A673 (cell line): ENCODE data around the gene ADAM11. TPM values are rescaled to one million over a fixed set of nuclear protein-coding genes. Genes with fewer than 3 reads are reported as not detected.

ENCODE experiments used
- BruUV-seq: library from RNA; stranded (reverse); fragments of 400-500 nt; replicated peaks from 2 replicates; lab custom pipeline; 2021; lab: Mats Ljungman, UMichigan
- CTCF ChIA-PET: fragments of 300-600 bp; sonication (Branson Sonifier 250); formaldehyde crosslinking; loops from one replicate; lab custom pipeline; 2022; ENCODE audit warnings: antibody characterized with exemption; lab: Charles Lee
- POLR2A ChIA-PET: fragments of 300-600 bp; sonication (Branson Sonifier 250); formaldehyde crosslinking; loops from one replicate; lab custom pipeline; 2022; ENCODE audit warnings: antibody characterized with exemption; ENCODE audit not compliant: low non-redundant PET; lab: Charles Lee
- DNase-seq: peaks from one replicate; pipeline ENCODE4 v3.0.0-alpha.2; 2015; ENCODE audit warnings: low spot score
- H3K27ac ChIP-seq: fragments of 200-600 bp; sonication (generic); 2 replicates; pipeline ENCODE4 v1.5.1; 2016; ENCODE audit warnings: mixed run types, low read depth, mild to moderate bottlenecking, mixed read lengths, antibody characterized with exemption, low read length; ENCODE audit not compliant: poor library complexity, severe bottlenecking
- H3K27me3 ChIP-seq: fragments of 200-600 bp; sonication (generic); replicated peaks from 2 replicates; pipeline ENCODE4 v1.6.1; 2017; ENCODE audit warnings: mixed run types, low read depth, mild to moderate bottlenecking, mixed read lengths, antibody characterized with exemption, low read length; ENCODE audit not compliant: insufficient read depth, poor library complexity
- H3K36me3 ChIP-seq: fragments of 200-600 bp; sonication (generic); 2 replicates; pipeline ENCODE4 v1.6.1; 2016; ENCODE audit warnings: mixed run types, mild to moderate bottlenecking, mixed read lengths, antibody characterized with exemption, low read length; ENCODE audit not compliant: insufficient read depth, poor library complexity, severe bottlenecking
- H3K4me1 ChIP-seq: fragments of 200-600 bp; sonication (generic); 2 replicates; pipeline ENCODE4 v1.6.1; 2017; ENCODE audit warnings: mixed run types, mild to moderate bottlenecking, mixed read lengths, antibody characterized with exemption, low read length; ENCODE audit not compliant: insufficient read depth, poor library complexity, severe bottlenecking
- H3K4me3 ChIP-seq: fragments of 200-600 bp; sonication (generic); 2 replicates; pipeline ENCODE4 v1.5.1; 2016; ENCODE audit warnings: low read depth, mixed run types, mild to moderate bottlenecking, mixed read lengths, low read length; ENCODE audit not compliant: poor library complexity, severe bottlenecking
- H3K9me3 ChIP-seq: fragments of 200-600 bp; sonication (generic); 2 replicates; pipeline ENCODE4 v1.6.1; 2016; ENCODE audit warnings: mixed run types, low read depth, mild to moderate bottlenecking, mixed read lengths, antibody characterized with exemption, low read length; ENCODE audit not compliant: poor library complexity, severe bottlenecking
- CTCF ChIP-seq: fragments of 300-800, 200-600 bp; sonication (generic); conservative IDR thresholded peaks from 2 replicates; pipeline ENCODE4 v1.5.1; 2017; ENCODE audit warnings: low read depth, mild to moderate bottlenecking, antibody characterized with exemption, low read length, moderate library complexity, mixed read lengths
- EZH2 ChIP-seq: fragments of 200-600 bp; sonication (generic); IDR thresholded peaks from 2 replicates; pipeline ENCODE4 v1.6.1; 2017; ENCODE audit warnings: borderline replicate concordance, low read depth, mild to moderate bottlenecking, mixed read lengths, antibody characterized with exemption, low read length; ENCODE audit not compliant: poor library complexity, severe bottlenecking
- intact Hi-C: fragments of 100-400 bp; cut with micrococcal nuclease; formaldehyde crosslinking; loops from one replicate; pipeline ENCODE4 v1.10.0; 2022; ENCODE audit not compliant: unreplicated experiment
- total RNA-seq: library from RNA; stranded (reverse); gene quantifications from 2 replicates; pipeline ENCODE4 v1.2.3, GENCODE V29; 2021

The ADAM11 gene
- total RNA-seq, 1 experiment from 2014 or later: 0.17 TPM

GRCh38 chr17:44780161-44780560, 21.4 kb downstream of the ADAM11 start:
- CTCF ChIA-PET: interaction anchor here (0.6 kb wide), 1 partner anchor 269 kb away, joined by 4 read pairs; no protein-coding TSS in a partner anchor
- intact Hi-C loops: no loop called here
- Histone ChIP-seq H3K4me1 (no peaks in the 10 kb centered on the region), H3K27me3 (no peaks in the 10 kb centered on the region), H3K9me3 (no peaks in the 10 kb centered on the region), H3K4me3 (no peak overlapping the region), H3K36me3 (no peaks in the 10 kb centered on the region), H3K27ac (no peak overlapping the region)
- POLR2A ChIA-PET: no interaction called here
- TF ChIP-seq EZH2: no peak
- TF ChIP-seq CTCF: no peak
- BruUV-seq: no TSS peak
- DNase-seq: no peak

GRCh38 chr17:44780845-44781480, 22.2 kb downstream of the ADAM11 start:
- Histone ChIP-seq H3K9me3 (no peaks in the 10 kb centered on the region), H3K36me3 (no peaks in the 10 kb centered on the region), H3K27me3 (no peaks in the 10 kb centered on the region), H3K4me3 (no peak overlapping the region), H3K4me1 (no peaks in the 10 kb centered on the region), H3K27ac (no peak overlapping the region)
- ChIA-PET POLR2A (no interaction called here), CTCF (interaction anchor here (0.6 kb wide), 1 partner anchor 199 kb away, joined by 3 read pairs; no protein-coding TSS in a partner anchor)
- intact Hi-C loops: no loop called here
- TF ChIP-seq EZH2 (no peak), CTCF (no peak)
- DNase-seq: no peak
- no TSS peak for BruUV-seq

GRCh38 chr17:44781551-44782325, 22.9 kb downstream of the ADAM11 start:
- Histone ChIP-seq H3K36me3 (no peaks in the 10 kb centered on the region), H3K4me1 (no peaks in the 10 kb centered on the region), H3K27ac (no peak overlapping the region), H3K27me3 (no peaks in the 10 kb centered on the region), H3K4me3 (no peak overlapping the region), H3K9me3 (no peaks in the 10 kb centered on the region)
- no TSS peak for BruUV-seq
- no peak for DNase-seq
- TF ChIP-seq EZH2 (no peak), CTCF (no peak)
- CTCF ChIA-PET: no interaction called here
- intact Hi-C loops: no loop called here
- POLR2A ChIA-PET: no interaction called here
